H1 (cell line): ENCODE results near the gene USP1. TPM values are rescaled to one million over a fixed set of nuclear protein-coding genes. Genes with fewer than 3 reads are reported as not detected.

Source experiments
- CHD1 ChIP-seq: IDR thresholded peaks from 2 replicates; pipeline ENCODE4 v1.6.1; 2012; ENCODE audit warnings: low read depth, low read length, improper control_type of control experiment
- E2F6 ChIP-seq: IDR thresholded peaks from 2 replicates; pipeline ENCODE4 v1.6.1; 2012; ENCODE audit warnings: inconsistent platforms
- GABPA ChIP-seq: IDR thresholded peaks from 2 replicates; pipeline ENCODE4 v1.6.1; 2011; ENCODE audit warnings: mild to moderate bottlenecking, low read length, moderate library complexity, borderline replicate concordance; ENCODE audit not compliant: insufficient read depth
- GTF2F1 ChIP-seq: IDR thresholded peaks from 2 replicates; pipeline ENCODE4 v1.6.1; 2012; ENCODE audit warnings: low read depth, low read length, improper control_type of control experiment, borderline replicate concordance
- MAX ChIP-seq: IDR thresholded peaks from 2 replicates; pipeline ENCODE4 v1.6.1; 2012; ENCODE audit warnings: inconsistent platforms
- RBBP5 ChIP-seq: IDR thresholded peaks from 2 replicates; pipeline ENCODE4 v1.7.1; 2012; ENCODE audit warnings: low read depth, mild to moderate bottlenecking, inconsistent platforms, low read length, moderate library complexity, borderline replicate concordance
- TAF1 ChIP-seq: IDR thresholded peaks from 2 replicates; pipeline ENCODE4 v1.6.1; 2011; ENCODE audit warnings: mild to moderate bottlenecking, low read depth, low read length
- polyA plus RNA-seq, 7 experiments: library from polyadenylated mRNA; depleted of rRNA in 3 of 7; stranded (reverse) in 5 of 7; unstranded in 2 of 7; fragments of >200 nt in 5 of 7; fragments of 200-250 nt in 2 of 7; gene quantifications; 1 replicate in 5 of 7; 2 replicates in 1 of 7; 4 replicates in 1 of 7; pipeline versions ENCODE4 v1.2.1 to v1.2.3, GENCODE V29; 2011 to 2013; ENCODE audit warnings: missing spikeins in 2 of 7, mixed read lengths in 2 of 7
- total RNA-seq: library from RNA; stranded (reverse); fragmentation: NEBNext Ultra II Directional; extraction: Animal tissue kit (Norgen Biotek cat#: 25700); gene quantifications from 2 replicates; pipeline ENCODE4 v1.2.1, GENCODE V29; 2021

The USP1 gene
- total and polyA plus RNA-seq, 2 of the 8 experiments (the other 6 are each of a cell fraction or from before 2014, with no cell fraction given) = 9.1 to 49.6 TPM

- TF ChIP-seq CHD1 (0 out of 2 replicates have a peak, but pooled peaks have one; percentile 61), RBBP5 (peak; percentile 58; the same call in 1 of the 2 replicates), E2F6 (peak; percentile 74; the same call in 1 of the 2 replicates), GTF2F1 (no peak), TAF1 (peak; percentile 90), GABPA (no peak), MAX (peak; percentile 70; the same call in 1 of the 2 replicates)
- TF ChIP-seq, all 59 proteins: peak for 20
These were observed at the start of gene USP1 (continued) for GRCh38 chr1:62436466-62437272.
